Measurements from ENCODE around the gene DUSP3.

Gene DUSP3

DNA sequence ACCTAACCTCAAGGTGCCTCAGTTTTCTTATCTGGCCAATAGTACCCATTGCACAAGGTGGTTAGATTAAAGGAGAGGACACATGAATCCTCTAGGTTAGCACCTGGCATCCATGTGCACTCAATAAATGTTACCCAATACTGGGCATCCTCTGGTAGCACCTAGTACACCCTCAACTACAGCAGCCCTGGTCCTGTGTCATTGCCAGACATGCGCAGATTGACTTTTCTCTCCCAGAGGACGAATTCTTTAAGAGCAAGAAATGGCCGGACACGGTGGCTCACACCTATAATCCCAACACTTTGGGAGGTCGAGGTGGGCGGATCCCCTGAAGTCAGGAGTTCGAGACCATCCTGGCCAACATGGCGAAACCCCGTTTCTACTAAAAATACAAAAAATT is 7.3 kb downstream of the DUSP3 start:
- no peak for DNase-seq (ENCODE audit: low read depth)
- no peak overlapping the region for H3K4me3 ChIP-seq (ENCODE audit: control insufficient read depth, low read depth, low read length)
- TF ChIP-seq, protein P1, sequence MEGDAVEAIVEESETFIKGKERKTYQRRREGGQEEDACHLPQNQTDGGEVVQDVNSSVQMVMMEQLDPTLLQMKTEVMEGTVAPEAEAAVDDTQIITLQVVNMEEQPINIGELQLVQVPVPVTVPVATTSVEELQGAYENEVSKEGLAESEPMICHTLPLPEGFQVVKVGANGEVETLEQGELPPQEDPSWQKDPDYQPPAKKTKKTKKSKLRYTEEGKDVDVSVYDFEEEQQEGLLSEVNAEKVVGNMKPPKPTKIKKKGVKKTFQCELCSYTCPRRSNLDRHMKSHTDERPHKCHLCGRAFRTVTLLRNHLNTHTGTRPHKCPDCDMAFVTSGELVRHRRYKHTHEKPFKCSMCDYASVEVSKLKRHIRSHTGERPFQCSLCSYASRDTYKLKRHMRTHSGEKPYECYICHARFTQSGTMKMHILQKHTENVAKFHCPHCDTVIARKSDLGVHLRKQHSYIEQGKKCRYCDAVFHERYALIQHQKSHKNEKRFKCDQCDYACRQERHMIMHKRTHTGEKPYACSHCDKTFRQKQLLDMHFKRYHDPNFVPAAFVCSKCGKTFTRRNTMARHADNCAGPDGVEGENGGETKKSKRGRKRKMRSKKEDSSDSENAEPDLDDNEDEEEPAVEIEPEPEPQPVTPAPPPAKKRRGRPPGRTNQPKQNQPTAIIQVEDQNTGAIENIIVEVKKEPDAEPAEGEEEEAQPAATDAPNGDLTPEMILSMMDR (IDR thresholded peaks at IDR 0.05; ENCODE audit: control insufficient read depth, insufficient read depth, low read depth, low read length, missing control alignments): no peak

DNA sequence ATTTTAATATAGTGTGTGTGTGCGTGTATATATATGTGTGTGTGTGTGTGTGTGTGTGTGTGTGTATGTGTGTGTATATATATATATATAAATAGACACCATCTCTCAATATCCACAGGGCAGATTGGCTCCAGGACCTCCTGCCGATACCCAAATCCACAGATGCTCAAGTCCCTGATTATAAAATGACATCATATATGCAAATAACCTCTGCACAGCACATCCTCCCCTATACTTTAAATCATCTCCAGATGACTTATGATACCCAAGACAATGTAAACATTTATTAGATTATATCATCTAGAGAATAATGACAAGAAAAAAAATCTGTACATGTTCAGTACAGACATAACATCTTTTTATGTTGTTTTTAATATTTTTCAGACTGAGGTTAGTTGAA is 7.8 kb downstream of the DUSP3 start:
- TF ChIP-seq, protein P1 (IDR thresholded peaks at IDR 0.05; ENCODE audit: control insufficient read depth, insufficient read depth, low read depth, low read length, missing control alignments): no peak
- no peak for DNase-seq (ENCODE audit: low read depth)
- H3K4me3 ChIP-seq (ENCODE audit: control insufficient read depth, low read depth, low read length): no peak overlapping the region

GRCh38 chr17:43769859-43770258 is 8.9 kb downstream of the DUSP3 start:
- H3K4me3 ChIP-seq (ENCODE audit: control insufficient read depth, low read depth, low read length): no peak overlapping the region
- TF ChIP-seq, protein P1 (IDR thresholded peaks at IDR 0.05; ENCODE audit: control insufficient read depth, insufficient read depth, low read depth, low read length, missing control alignments): no peak
- no peak for DNase-seq (ENCODE audit: low read depth)

- DNase-seq (ENCODE audit: low read depth): no peak
- TF ChIP-seq, protein P1 (IDR thresholded peaks at IDR 0.05; ENCODE audit: control insufficient read depth, insufficient read depth, low read depth, low read length, missing control alignments): no peak
- H3K4me3 ChIP-seq (ENCODE audit: control insufficient read depth, low read depth, low read length): no peak overlapping the region
Observed at GRCh38 chr17:43769426-43769825, 9.4 kb downstream of the DUSP3 start.

DNA sequence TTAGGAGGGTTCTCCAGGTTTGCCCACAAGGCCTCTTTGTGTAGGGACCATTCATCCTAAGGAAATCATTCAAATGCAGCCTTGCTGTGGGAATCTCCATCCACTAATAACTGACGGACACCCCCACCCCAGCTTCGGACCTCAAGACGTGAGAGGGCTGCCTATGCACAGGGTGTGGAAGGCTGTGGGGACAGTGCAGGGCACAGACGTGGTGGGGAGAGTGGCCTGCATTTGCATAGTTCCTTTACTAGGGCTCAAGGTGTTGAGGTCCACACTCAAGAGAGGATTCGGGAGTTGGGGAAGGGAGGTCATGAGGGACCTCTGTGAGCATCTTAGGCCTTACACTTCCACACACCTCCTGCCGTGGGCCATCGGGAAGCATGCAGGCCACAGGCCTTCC is 9.8 kb downstream of the DUSP3 start:
- no peak overlapping the region for H3K4me3 ChIP-seq (ENCODE audit: control insufficient read depth, low read depth, low read length)
- DNase-seq (ENCODE audit: low read depth): no peak
- TF ChIP-seq, protein P1 (IDR thresholded peaks at IDR 0.05; ENCODE audit: control insufficient read depth, insufficient read depth, low read depth, low read length, missing control alignments): no peak

- no peak overlapping the region for H3K4me3 ChIP-seq (ENCODE audit: control insufficient read depth, low read depth, low read length)
- TF ChIP-seq, protein P1 (IDR thresholded peaks at IDR 0.05; ENCODE audit: control insufficient read depth, insufficient read depth, low read depth, low read length, missing control alignments): no peak
- DNase-seq (ENCODE audit: low read depth): no peak
Observed at GRCh38 chr17:43768382-43768781, 10.4 kb downstream of the DUSP3 start.

DNA sequence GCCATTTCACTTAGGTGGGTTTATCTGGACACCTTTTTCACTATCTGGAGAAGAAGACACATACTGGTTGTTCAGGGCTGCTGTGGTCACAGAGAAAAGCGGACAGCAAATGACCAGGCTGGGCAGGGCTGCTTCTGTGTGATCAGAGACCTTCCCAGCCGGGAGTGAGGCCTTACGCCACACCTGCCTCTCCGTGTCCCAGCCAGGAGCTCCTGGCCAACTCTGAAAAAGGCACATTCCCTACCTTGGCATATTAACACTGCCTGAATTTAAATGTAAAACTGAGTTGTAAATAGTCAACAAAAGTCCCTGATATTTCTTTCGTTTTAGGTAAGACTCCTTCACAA is 11.1 kb downstream of the DUSP3 start:
- no peak for DNase-seq (ENCODE audit: low read depth)
- TF ChIP-seq, protein P1 (IDR thresholded peaks at IDR 0.05; ENCODE audit: control insufficient read depth, insufficient read depth, low read depth, low read length, missing control alignments): no peak
- no peak overlapping the region for H3K4me3 ChIP-seq (ENCODE audit: control insufficient read depth, low read depth, low read length)
